GM12892 (cell line): ENCODE results near the gene CCDC97.

Experiments used
- POLR2A ChIP-seq: IDR thresholded peaks from 2 replicates; pipeline ENCODE4 v1.6.1; 2011; ENCODE audit warnings: low read depth, low read length, control low read depth
- POLR2AphosphoS5 ChIP-seq: IDR thresholded peaks from 2 replicates; pipeline ENCODE4 v1.6.1; 2011; ENCODE audit warnings: low read depth, low read length, control low read depth

DNA sequence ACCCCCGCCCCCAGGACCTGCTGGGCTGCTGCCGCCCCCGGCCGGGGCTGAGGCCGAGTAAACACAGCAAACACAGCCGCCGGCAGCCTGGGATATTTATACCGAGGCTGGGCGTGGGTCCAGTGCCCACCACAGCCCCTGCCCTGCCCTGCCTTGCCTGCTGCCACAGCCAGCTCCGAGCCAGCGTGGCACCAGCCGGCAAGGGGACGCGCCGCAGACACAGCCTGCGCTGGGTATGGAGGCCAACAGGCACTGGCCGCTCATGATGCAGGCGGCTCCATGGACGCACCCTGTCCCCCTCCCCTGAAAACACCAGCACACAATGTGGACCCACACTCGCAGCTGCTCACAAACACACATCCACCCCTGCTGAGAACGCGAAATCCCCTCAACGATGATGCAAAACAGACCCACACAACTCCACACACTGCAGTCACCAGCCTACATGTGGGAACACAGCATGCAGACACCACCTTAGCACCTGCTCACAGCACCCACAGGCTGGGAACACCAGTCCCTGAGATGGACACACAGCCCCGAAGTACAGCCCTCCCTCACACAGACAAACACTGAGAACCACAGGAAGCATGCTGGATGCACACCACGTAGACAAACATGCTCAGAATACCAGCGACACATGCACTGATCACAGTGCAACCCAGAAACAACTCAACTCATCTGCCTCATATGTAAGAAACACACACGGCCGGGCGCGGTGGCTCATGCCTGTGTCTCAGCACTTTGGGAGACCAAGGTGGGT is 16.2 kb downstream of the CCDC97 start:
- TF ChIP-seq POLR2AphosphoS5 = peak; percentile 70
- TF ChIP-seq POLR2A = no peak; the same call in 1 of the 2 replicates
